Loucy (cell line): ENCODE results near the gene SPACA9.

Experiments used
- H2AFZ ChIP-seq: fragments of 200-600 bp; sonication (generic); 2 replicates; pipeline ENCODE4 v1.6.0; 2016; ENCODE audit warnings: antibody characterized with exemption, mild to moderate bottlenecking, low read length, moderate library complexity
- H3F3A ChIP-seq: fragments of 200-600 bp; 2 replicates; pipeline ENCODE4 v1.6.0; 2016; ENCODE audit warnings: antibody characterized with exemption, low read depth, mild to moderate bottlenecking
- H3K27me3 ChIP-seq: fragments of 200-600 bp; sonication (generic); 2 replicates; pipeline ENCODE4 v1.6.1; 2014; ENCODE audit warnings: low read length, mild to moderate bottlenecking; ENCODE audit not compliant: insufficient read depth, poor library complexity, severe bottlenecking
- H3K36me3 ChIP-seq: fragments of 200-600 bp; sonication (generic); 2 replicates; pipeline ENCODE4 v1.6.1; 2016; ENCODE audit warnings: low read length; ENCODE audit not compliant: insufficient read depth
- H3K4me1 ChIP-seq: fragments of 200-600 bp; sonication (generic); 2 replicates; pipeline ENCODE4 v1.5.1; 2014; ENCODE audit warnings: low read length, mild to moderate bottlenecking; ENCODE audit not compliant: insufficient read depth, poor library complexity, severe bottlenecking
- H3K4me2 ChIP-seq: fragments of 200-600 bp; sonication (generic); 2 replicates; pipeline ENCODE4 v1.6.0; 2014; ENCODE audit warnings: antibody characterized with exemption, low read length, low read depth, mild to moderate bottlenecking; ENCODE audit not compliant: poor library complexity, severe bottlenecking
- H3K4me3 ChIP-seq: fragments of 200-600 bp; sonication (generic); 2 replicates; pipeline ENCODE4 v1.5.1; 2014; ENCODE audit warnings: low read length, mild to moderate bottlenecking, mixed read lengths; ENCODE audit not compliant: poor library complexity, severe bottlenecking
- H3K79me2 ChIP-seq: fragments of 200-600 bp; sonication (generic); 2 replicates; pipeline ENCODE4 v1.6.1; 2014; ENCODE audit warnings: low read length; ENCODE audit not compliant: insufficient read depth
- H3K9ac ChIP-seq: fragments of 200-600 bp; sonication (generic); 2 replicates; pipeline ENCODE4 v1.6.0; 2014; ENCODE audit warnings: mild to moderate bottlenecking, low read depth, low read length, moderate library complexity; ENCODE audit not compliant: poor library complexity, severe bottlenecking
- H3K9me2 ChIP-seq: fragments of 200-600 bp; sonication (generic); replicated peaks from 2 replicates; pipeline ENCODE4 v1.6.1; 2016; ENCODE audit warnings: low read depth, low read length, mixed read lengths
- H3K9me3 ChIP-seq: fragments of 200-600 bp; sonication (generic); 2 replicates; pipeline ENCODE4 v1.6.1; 2014; ENCODE audit warnings: mild to moderate bottlenecking, antibody characterized with exemption, low read length, low read depth; ENCODE audit not compliant: insufficient read depth
- H4K20me1 ChIP-seq: fragments of 200-600 bp; sonication (generic); 2 replicates; pipeline ENCODE4 v1.6.0; 2014; ENCODE audit warnings: antibody characterized with exemption, low read length, mild to moderate bottlenecking; ENCODE audit not compliant: insufficient read depth, poor library complexity, severe bottlenecking
- EZH2phosphoT487 ChIP-seq: fragments of 200-600 bp; IDR thresholded peaks from 2 replicates; pipeline ENCODE4 v1.6.1; 2018; ENCODE audit warnings: antibody characterized with exemption, mild to moderate bottlenecking, moderate library complexity, borderline replicate concordance
- TF ChIP-seq, protein P1 (sequence below): fragments of 200-600 bp; sonication (generic); conservative IDR thresholded peaks from 2 replicates; pipeline ENCODE4 v1.5.1; 2014; ENCODE audit warnings: mild to moderate bottlenecking, antibody characterized with exemption, low read length

The SPACA9 gene

DNA sequence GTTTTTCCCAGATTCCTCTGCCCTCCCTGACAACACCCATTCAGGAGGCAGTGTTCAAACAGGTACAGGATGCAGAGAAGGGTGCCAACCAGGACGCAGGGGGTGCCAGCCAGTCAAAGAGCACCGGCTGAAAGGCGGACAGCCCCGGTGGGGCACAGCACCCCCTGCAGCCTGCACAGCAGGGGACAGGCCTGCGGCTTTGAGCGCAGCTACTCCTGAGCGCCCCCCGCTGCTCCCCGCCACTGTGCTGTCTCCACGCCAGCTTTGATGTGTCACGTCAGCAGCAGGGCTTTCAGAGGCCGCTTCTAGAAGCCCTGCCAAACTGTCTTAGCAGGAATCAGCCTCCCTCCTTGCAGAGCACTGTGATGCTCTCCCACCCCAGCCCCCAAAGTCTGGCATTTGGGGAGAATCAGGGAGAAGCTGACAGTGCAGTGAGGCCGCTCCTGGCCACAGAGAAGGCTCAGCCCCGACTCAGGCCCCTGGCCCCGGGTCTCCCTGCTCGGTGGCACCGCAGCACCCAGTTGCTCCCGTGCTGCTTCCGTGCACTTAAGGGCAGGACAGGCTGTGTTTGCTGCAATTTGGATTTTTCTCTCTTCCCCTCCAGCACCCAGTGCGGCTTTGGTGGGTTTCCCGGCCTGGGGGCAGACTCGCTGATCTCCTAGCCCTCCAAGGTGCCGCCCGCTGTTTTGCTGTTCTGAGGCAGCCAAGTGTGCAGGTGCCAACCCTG lies 20.9 kb upstream of the SPACA9 start:
- Histone ChIP-seq H3K4me2 (no peak overlapping the region), H3K9ac (no peak overlapping the region), H3K36me3 (no peaks in the 10 kb centered on the region), H3K4me3 (no peak overlapping the region), H3K4me1 (peaks cover 31% of the 10 kb centered on the region), H4K20me1 (no peaks in the 10 kb centered on the region), H3F3A (no peaks in the 10 kb centered on the region), H3K79me2 (no peaks in the 10 kb centered on the region), H3K9me2 (no peaks in the 10 kb centered on the region), H2AFZ (no peak overlapping the region), H3K27me3 (no peaks in the 10 kb centered on the region), H3K9me3 (no peaks in the 10 kb centered on the region)
- TF ChIP-seq, protein P1, sequence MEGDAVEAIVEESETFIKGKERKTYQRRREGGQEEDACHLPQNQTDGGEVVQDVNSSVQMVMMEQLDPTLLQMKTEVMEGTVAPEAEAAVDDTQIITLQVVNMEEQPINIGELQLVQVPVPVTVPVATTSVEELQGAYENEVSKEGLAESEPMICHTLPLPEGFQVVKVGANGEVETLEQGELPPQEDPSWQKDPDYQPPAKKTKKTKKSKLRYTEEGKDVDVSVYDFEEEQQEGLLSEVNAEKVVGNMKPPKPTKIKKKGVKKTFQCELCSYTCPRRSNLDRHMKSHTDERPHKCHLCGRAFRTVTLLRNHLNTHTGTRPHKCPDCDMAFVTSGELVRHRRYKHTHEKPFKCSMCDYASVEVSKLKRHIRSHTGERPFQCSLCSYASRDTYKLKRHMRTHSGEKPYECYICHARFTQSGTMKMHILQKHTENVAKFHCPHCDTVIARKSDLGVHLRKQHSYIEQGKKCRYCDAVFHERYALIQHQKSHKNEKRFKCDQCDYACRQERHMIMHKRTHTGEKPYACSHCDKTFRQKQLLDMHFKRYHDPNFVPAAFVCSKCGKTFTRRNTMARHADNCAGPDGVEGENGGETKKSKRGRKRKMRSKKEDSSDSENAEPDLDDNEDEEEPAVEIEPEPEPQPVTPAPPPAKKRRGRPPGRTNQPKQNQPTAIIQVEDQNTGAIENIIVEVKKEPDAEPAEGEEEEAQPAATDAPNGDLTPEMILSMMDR: peak; percentile 48
- no peak for TF ChIP-seq EZH2phosphoT487

DNA sequence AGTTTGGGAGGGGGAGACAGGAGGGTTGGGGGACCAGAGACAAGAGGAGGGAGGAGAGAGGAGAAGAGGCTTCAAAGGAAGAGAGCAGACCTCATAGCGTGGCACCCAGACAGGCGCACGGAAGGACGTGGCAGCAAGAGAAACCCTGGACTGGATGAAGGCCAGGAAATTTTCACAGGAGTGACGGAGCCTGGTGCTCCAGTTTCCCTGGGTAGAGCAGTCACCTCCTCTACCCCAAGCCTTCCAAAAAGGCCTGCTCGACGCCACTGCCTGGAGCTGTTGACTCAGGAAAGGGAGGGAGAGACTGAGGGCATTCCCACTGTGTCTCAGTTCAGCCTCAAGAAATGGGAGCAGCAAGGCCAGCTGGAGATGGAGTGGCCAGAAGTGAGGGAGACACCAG lies 19.9 kb upstream of the SPACA9 start:
- TF ChIP-seq, protein P1: no peak
- H3K9me3 ChIP-seq: no peaks in the 10 kb centered on the region
- no peak overlapping the region for H2AFZ ChIP-seq
- no peak overlapping the region for H3K4me2 ChIP-seq
- H3K27me3 ChIP-seq: no peaks in the 10 kb centered on the region
- H3K4me3 ChIP-seq: no peak overlapping the region
- H3K36me3 ChIP-seq: no peaks in the 10 kb centered on the region
- H3K79me2 ChIP-seq: no peaks in the 10 kb centered on the region
- H3K9me2 ChIP-seq: no peaks in the 10 kb centered on the region
- no peak overlapping the region for H3K9ac ChIP-seq
- peaks cover 41% of the 10 kb centered on the region for H3K4me1 ChIP-seq
- H4K20me1 ChIP-seq: no peaks in the 10 kb centered on the region
- no peaks in the 10 kb centered on the region for H3F3A ChIP-seq

DNA sequence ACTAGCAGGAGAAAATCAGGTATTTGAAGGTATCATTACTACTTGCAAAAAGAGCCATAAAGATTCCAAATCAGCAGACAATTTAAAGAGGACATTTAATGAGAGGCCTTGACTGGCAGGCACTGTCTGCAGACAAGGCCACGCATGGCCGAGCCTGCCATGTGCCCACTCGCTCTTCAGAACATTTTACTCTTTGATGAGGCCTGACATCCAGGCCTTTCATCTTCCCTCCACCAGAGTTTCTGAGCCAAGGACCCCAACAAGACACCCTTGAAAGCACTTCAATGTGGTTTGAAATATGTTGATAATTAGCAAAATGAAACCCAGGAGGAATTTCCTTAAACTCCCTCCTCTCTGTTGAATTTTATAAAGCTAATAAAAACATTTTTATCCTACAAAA lies 17.0 kb upstream of the SPACA9 start:
- Histone ChIP-seq H3K9ac (peak overlapping the region; percentile 6), H3K4me2 (no peak overlapping the region), H3K9me2 (no peaks in the 10 kb centered on the region), H2AFZ (0 out of 2 replicates have a peak overlapping the region, but pooled peaks have one; percentile 28), H3K36me3 (no peaks in the 10 kb centered on the region), H3K27me3 (no peaks in the 10 kb centered on the region), H3K79me2 (no peaks in the 10 kb centered on the region), H3K9me3 (no peaks in the 10 kb centered on the region), H3F3A (no peaks in the 10 kb centered on the region), H3K4me3 (no peak overlapping the region), H4K20me1 (no peaks in the 10 kb centered on the region), H3K4me1 (peaks cover 38% of the 10 kb centered on the region)
- TF ChIP-seq EZH2phosphoT487: no peak
- TF ChIP-seq, protein P1: no peak
